Liver (tissue), 3 donors: Measurements from ENCODE around the gene COX4I1.

Source experiments
- GABPA ChIP-seq, 2 donors: IDR thresholded peaks in 1 of 2; conservative IDR thresholded peaks in 1 of 2; 2 replicates each; pipeline ENCODE4 v1.6.1; 2016; ENCODE audit warnings: antibody characterized with exemption in 2 of 2, mild to moderate bottlenecking in 1 of 2, moderate library complexity in 1 of 2
- RXRA ChIP-seq, 2 donors: IDR thresholded peaks; 2 replicates each; pipeline ENCODE4 v1.6.1; 2017 to 2018; ENCODE audit warnings: antibody characterized with exemption in 2 of 2, mild to moderate bottlenecking in 1 of 2
- TAF1 ChIP-seq: conservative IDR thresholded peaks from 2 replicates; pipeline ENCODE4 v1.6.1; 2016; ENCODE audit warnings: antibody characterized with exemption, mild to moderate bottlenecking
- TF ChIP-seq, protein P1 (sequence below): fragments of 150-350 bp; IDR thresholded peaks from 2 replicates; pipeline ENCODE4 v1.5.1; 2017; ENCODE audit warnings: improper control_type of control experiment, low read depth, low read length; ENCODE audit not compliant: missing input control
- donor health status: healthy.
- donor health status: healthy.

DNA sequence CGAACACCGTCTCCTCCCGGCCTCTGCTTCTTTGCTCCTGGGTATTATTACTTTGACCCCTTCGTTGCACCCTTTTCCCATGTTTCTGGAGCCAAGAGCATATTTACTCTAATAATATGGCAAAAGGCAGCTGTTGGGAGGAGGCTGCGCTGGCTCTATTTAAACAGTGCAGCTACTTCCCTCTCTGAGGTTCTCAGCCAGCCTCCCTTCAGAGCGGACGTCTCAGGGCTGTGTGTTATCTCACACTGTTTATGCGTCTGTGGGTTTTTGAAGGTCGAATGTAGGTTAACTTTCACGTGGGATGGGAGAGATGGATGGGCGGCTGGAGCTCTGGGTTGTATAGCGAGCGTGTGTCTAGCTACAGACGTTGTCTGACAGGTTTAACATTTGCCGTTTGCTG lies 45.3 kb downstream of the COX4I1 start:
- TF ChIP-seq, protein P1, sequence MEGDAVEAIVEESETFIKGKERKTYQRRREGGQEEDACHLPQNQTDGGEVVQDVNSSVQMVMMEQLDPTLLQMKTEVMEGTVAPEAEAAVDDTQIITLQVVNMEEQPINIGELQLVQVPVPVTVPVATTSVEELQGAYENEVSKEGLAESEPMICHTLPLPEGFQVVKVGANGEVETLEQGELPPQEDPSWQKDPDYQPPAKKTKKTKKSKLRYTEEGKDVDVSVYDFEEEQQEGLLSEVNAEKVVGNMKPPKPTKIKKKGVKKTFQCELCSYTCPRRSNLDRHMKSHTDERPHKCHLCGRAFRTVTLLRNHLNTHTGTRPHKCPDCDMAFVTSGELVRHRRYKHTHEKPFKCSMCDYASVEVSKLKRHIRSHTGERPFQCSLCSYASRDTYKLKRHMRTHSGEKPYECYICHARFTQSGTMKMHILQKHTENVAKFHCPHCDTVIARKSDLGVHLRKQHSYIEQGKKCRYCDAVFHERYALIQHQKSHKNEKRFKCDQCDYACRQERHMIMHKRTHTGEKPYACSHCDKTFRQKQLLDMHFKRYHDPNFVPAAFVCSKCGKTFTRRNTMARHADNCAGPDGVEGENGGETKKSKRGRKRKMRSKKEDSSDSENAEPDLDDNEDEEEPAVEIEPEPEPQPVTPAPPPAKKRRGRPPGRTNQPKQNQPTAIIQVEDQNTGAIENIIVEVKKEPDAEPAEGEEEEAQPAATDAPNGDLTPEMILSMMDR = no peak
- TF ChIP-seq TAF1 (no peak), GABPA (IDR thresholded peaks at IDR 0.05 in 1 of 2, conservative IDR thresholded peaks at IDR 0.05 in 1 of 2) (no peak), RXRA (IDR thresholded peaks at IDR 0.05) (no peak)
